Left ventricle myocardium inferior (tissue), 1 donor: ENCODE data around the gene ROGDI. TPM values are rescaled to one million over a fixed set of nuclear protein-coding genes. Genes with fewer than 3 reads are reported as not detected.

ENCODE experiments used
- DNase-seq: peaks from one replicate; pipeline ENCODE4 v3.0.0-alpha.2; 2020
- H3K27ac ChIP-seq: fragments of 200-600 bp; replicated peaks from 2 replicates; pipeline ENCODE4 v1.8.0; 2021
- H3K27me3 ChIP-seq: fragments of 200-600 bp; 2 replicates; pipeline ENCODE4 v1.8.0; 2021; ENCODE audit warnings: low read depth
- H3K36me3 ChIP-seq: fragments of 200-600 bp; 2 replicates; pipeline ENCODE4 v1.8.0; 2021
- H3K4me1 ChIP-seq: fragments of 200-600 bp; 2 replicates; pipeline ENCODE4 v1.8.0; 2021
- H3K4me3 ChIP-seq: fragments of 200-600 bp; 2 replicates; pipeline ENCODE4 v1.8.0; 2021; ENCODE audit warnings: mild to moderate bottlenecking, moderate library complexity
- H3K9me3 ChIP-seq: fragments of 200-600 bp; replicated peaks from 2 replicates; pipeline ENCODE4 v1.8.0; 2021
- CTCF ChIP-seq: fragments of 200-600 bp; IDR thresholded peaks from 2 replicates; pipeline ENCODE4 v1.8.0; 2021; ENCODE audit warnings: antibody characterized with exemption, mild to moderate bottlenecking, borderline replicate concordance
- intact Hi-C: fragments of 100-400 bp; cut with micrococcal nuclease; formaldehyde crosslinking; loops from one replicate; pipeline ENCODE4 v1.11.0; 2022
- long read RNA-seq: library from polyadenylated mRNA; unstranded; transcript quantifications from one replicate; pipeline ENCODE4 v2.0.0, GENCODE V29; 2021
- total RNA-seq: library from RNA; stranded (reverse); fragmentation: NEBNext Ultra II Directional; extraction: Animal tissue kit (Norgen Biotek cat#: 25700); gene quantifications from one replicate; pipeline ENCODE4 v1.2.1, GENCODE V29; 2021
- donor health status: DM: no; HTN: yes; CAD: no; lungs with severe emphysema.

Gene ROGDI
- total RNA-seq, result 97.4 TPM
- long read RNA-seq, transcript ROGDI-209 (10 exons, 1,362 nt), result minor isoform, 9 of 257 reads
- long read RNA-seq, transcript ROGDI-201 (11 exons, 1,735 nt), result major isoform, 159 of 257 reads
- long read RNA-seq, transcript ROGDI-213 (7 exons, 2,684 nt), result minor isoform, 14 of 257 reads
- long read RNA-seq, partial matches to known transcripts, result 28 of 257 reads
- long read RNA-seq, other reads (novel, unspliced or antisense), result 47 of 257 reads

DNA sequence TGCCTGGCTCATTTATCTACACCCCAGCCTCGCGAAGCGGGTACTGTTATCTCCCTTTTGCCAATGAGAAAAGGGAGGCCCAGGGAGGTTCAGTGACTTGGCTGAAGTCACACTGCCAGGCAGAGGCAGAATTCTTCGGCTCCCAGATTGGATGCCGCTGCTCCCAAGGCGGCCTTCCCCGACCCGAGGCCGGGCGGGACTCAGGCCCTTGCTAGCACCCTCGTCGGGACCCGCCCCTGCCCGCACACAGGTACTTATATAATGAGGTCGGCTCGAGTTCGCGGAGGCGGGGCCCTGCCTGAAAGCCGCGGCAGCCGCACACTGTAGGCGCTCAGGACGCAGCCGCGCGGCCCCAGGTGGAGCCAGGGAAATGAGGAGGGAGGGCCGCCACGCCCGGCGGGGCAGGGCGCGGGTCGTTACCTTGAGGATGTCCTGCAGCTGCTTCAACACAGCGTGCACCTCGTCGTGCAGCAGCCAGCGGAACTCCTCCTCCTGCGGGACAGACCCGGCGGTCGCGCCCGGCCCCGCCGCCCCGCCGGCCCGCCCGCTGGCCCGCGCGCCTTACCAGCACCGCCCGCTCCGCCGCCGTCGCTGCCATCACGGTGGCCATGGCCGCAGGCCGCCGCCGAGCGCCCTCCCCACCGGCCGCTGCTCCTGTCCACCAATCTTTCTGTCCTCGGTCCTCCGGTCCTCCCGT is at the start of gene ROGDI:
Gene ROGDI (minus strand): TSS at position 672 of the 697 bp plus-strand sequence. CDS start 62 bp downstream, at position 610.
- Histone ChIP-seq H3K4me3 (peak within 1 kb of the TSS; percentile 98), H3K9me3 (no peaks in the 10 kb centered on the region), H3K27me3 (no peaks in the 10 kb centered on the region), H3K4me1 (peaks cover 60% of the 10 kb centered on the region), H3K36me3 (peaks cover 52% of the 10 kb centered on the region), H3K27ac (peak within 1 kb of the TSS; percentile 95)
- no peak for TF ChIP-seq CTCF
- intact Hi-C loops, result no loop called here
- DNase-seq, result peak; percentile 83

GRCh38 chr16:4850211-4850610 is 47.8 kb upstream of the ROGDI start:
- peaks cover 81% of the 10 kb centered on the region for H3K4me1 ChIP-seq
- TF ChIP-seq CTCF, result no peak
- H3K36me3 ChIP-seq, result peaks cover 29% of the 10 kb centered on the region
- no peak for DNase-seq
- intact Hi-C loops, result no loop called here
- H3K4me3 ChIP-seq, result peak overlapping the region; percentile 95
- H3K27me3 ChIP-seq, result no peaks in the 10 kb centered on the region
- H3K27ac ChIP-seq, result peak overlapping the region; percentile 92
- H3K9me3 ChIP-seq, result no peaks in the 10 kb centered on the region

DNA sequence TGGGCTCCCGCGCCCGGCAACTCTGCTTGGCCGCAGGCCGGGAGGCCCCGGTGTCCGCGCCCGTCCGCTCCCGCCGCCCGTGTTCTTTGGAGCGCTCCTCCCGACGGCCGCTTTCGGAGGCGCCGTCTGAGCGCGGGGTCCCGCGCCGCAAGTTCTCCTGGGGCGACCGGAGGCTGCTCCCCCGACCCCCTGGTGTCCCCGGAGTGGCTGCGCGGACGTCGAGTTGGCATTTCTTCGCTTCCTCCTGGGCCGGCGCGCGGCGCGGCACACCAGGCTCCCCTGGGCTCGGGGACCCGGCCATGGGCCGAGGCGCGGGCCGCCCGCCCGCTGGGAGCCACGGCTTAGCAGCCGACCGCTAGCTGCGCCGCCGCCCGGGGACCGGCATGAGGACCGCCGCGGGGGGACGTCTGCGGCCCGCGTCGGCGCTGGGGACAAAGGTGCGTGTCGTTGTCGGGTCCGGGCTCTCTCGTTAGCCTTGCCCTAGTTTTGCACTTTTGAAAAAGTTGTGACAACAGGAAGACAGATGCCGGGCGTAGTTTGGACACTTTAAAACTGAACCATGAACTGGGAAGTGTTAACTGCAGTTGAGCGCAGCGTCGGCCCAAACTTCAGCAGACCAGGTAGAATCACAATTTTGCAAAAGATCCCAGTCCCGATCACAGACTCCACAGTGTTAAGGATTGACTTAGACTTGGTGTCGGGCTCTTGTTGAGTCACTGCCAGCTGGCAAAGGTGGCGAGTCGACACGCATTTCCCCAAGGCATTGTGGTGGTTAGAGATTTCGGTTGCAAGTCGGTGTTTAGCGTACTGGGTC is 45.5 kb upstream of the ROGDI start:
- peaks cover 87% of the 10 kb centered on the region for H3K4me1 ChIP-seq
- H3K36me3 ChIP-seq, result peaks cover 29% of the 10 kb centered on the region
- no peak for TF ChIP-seq CTCF
- H3K9me3 ChIP-seq, result no peaks in the 10 kb centered on the region
- DNase-seq, result peak; percentile 47
- peak overlapping the region; percentile 95 for H3K4me3 ChIP-seq
- no peaks in the 10 kb centered on the region for H3K27me3 ChIP-seq
- intact Hi-C loops, result no loop called here
- H3K27ac ChIP-seq, result peak overlapping the region; percentile 92

DNA sequence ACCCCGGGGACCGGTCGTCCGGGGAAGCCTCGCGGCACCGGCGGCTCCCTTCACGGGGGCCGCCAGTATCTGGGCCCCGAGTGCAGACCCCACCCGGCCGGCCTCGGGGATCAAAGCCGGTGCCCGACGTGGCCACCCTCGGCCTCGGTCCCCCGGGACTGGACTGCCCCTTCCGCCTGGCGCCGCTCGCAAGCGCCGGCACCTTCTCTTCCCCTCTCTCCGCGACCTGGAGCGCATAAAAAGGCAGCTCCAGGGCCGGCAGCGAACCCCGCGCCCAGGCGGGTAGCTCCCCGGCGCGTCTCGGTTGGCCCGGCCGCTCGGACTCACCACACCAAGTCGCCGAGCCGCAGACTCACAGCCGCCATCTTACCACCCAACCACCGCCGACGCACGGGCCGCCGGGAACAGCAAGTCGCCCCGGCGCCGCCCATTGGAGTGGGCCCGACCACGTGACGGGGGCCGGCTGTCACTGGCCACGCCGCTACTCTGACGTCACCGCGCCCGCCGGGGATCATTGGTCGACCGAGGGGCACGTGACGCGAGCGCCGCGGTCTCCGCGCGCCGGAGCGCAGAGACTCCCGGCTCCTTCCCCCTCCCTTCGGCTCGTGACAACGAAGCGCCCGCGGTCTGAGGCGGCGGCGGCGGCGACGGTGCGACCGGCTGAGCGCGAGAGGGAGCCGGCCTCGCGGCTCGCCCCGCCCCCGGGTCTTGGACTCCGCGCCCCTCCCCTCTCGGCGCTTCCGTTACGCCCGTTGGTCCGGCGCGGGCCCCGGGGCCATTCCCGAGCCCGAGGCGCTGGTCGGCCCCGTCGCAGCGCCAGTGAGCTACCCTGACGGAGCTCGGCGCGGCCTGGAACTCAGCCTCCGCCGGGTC is 44.7 kb upstream of the ROGDI start, which contains the start of the genes GLYR1 and UBN1:
Gene GLYR1 (minus strand): TSS at position 388 of the 873 bp plus-strand sequence. CDS start 23 bp downstream, at position 365.
Gene UBN1 (plus strand): TSS at position 581 of the 873 bp plus-strand sequence. CDS start 5,437 bp downstream, outside the sequence.
- no peaks in the 10 kb centered on the region for H3K27me3 ChIP-seq
- H3K36me3 ChIP-seq, result peaks cover 36% of the 10 kb centered on the region
- intact Hi-C loops, result no loop called here

More for the DNA sequence above, 44.7 kb upstream of the ROGDI start, which contains the start of the genes GLYR1 and UBN1:
- Histone ChIP-seq H3K9me3 (no peaks in the 10 kb centered on the region), H3K4me1 (peaks cover 79% of the 10 kb centered on the region), H3K27ac (peak within 1 kb of the TSS; percentile 92), H3K4me3 (peak within 1 kb of the TSS; percentile 95)
- TF ChIP-seq CTCF, result no peak
- peak; percentile 100 for DNase-seq
